Osteoblast (primary cell): ENCODE measurements around the gene BCL3. TPM values are rescaled to one million over a fixed set of nuclear protein-coding genes. Genes with fewer than 3 reads are reported as not detected.

Experiments
- DNase-seq: peaks from one replicate; pipeline ENCODE4 v3.0.0; 2011; ENCODE audit warnings: low spot score, mixed read lengths; ENCODE audit not compliant: insufficient read length; ENCODE audit errors: missing footprints
- H2AFZ ChIP-seq: 2 replicates; pipeline ENCODE4 v1.6.0; 2011; ENCODE audit warnings: mild to moderate bottlenecking, low read length
- H3K27ac ChIP-seq: 2 replicates; pipeline ENCODE4 v1.5.1; 2011; ENCODE audit warnings: mild to moderate bottlenecking, low read depth, low read length, moderate library complexity
- H3K27me3 ChIP-seq: 2 replicates; pipeline ENCODE4 v1.6.0; 2012; ENCODE audit warnings: mild to moderate bottlenecking, control low read depth, inconsistent platforms, low read length, moderate library complexity; ENCODE audit not compliant: insufficient read depth
- H3K36me3 ChIP-seq: 2 replicates; pipeline ENCODE4 v1.5.1; 2011; ENCODE audit warnings: mild to moderate bottlenecking, low read length, control low read depth, moderate library complexity; ENCODE audit not compliant: insufficient read depth
- H3K4me1 ChIP-seq: 2 replicates; pipeline ENCODE4 v1.5.1; 2011; ENCODE audit warnings: mild to moderate bottlenecking, low read length, control low read depth, moderate library complexity; ENCODE audit not compliant: insufficient read depth
- H3K4me2 ChIP-seq: 2 replicates; pipeline ENCODE4 v1.6.0; 2011; ENCODE audit warnings: mild to moderate bottlenecking, low read length; ENCODE audit not compliant: insufficient read depth
- H3K4me3 ChIP-seq: fragments of 200-600 bp; sonication (generic); 3 replicates; pipeline ENCODE4 v1.5.1; 2012; ENCODE audit warnings: mild to moderate bottlenecking, low read length, inconsistent platforms; ENCODE audit not compliant: insufficient read depth
- H3K79me2 ChIP-seq: 2 replicates; pipeline ENCODE4 v1.6.0; 2012; ENCODE audit warnings: mild to moderate bottlenecking, low read length, control low read depth, inconsistent platforms; ENCODE audit not compliant: insufficient read depth
- H3K9me3 ChIP-seq: 2 replicates; pipeline ENCODE4 v1.5.1; 2011; ENCODE audit warnings: low read depth, low read length, control low read depth
- H4K20me1 ChIP-seq: 2 replicates; pipeline ENCODE4 v1.6.0; 2012; ENCODE audit warnings: mild to moderate bottlenecking, low read length, control low read depth; ENCODE audit not compliant: insufficient read depth
- CTCF ChIP-seq: IDR thresholded peaks from 2 replicates; pipeline ENCODE4 v1.5.1; 2011; ENCODE audit warnings: mild to moderate bottlenecking, low read depth, low read length, moderate library complexity; ENCODE audit errors: extremely low read depth
- small RNA-seq: library from RNA; depleted of rRNA; stranded (forward); fragments of <200 nt; gene quantifications from one replicate; pipeline ENCODE3, GENCODE V24; 2012
- total RNA-seq: library from RNA; depleted of rRNA; stranded (reverse); fragments of >200 nt; gene quantifications from 2 replicates; pipeline ENCODE4 v1.2.3, GENCODE V29; 2012

BCL3 gene
- total RNA-seq, 1 donor: 7.2 TPM

- Histone ChIP-seq H3K9me3 (no peaks in the 10 kb centered on the region), H2AFZ (peak overlapping the region; percentile 15), H3K4me2 (peak overlapping the region; percentile 87), H4K20me1 (no peaks in the 10 kb centered on the region), H3K4me3 (peak overlapping the region; percentile 73), H3K36me3 (no peaks in the 10 kb centered on the region), H3K4me1 (peaks cover 17% of the 10 kb centered on the region), H3K79me2 (no peaks in the 10 kb centered on the region), H3K27ac (no peak overlapping the region), H3K27me3 (no peaks in the 10 kb centered on the region)
- TF ChIP-seq CTCF: peak; percentile 53
- peak; percentile 93 for DNase-seq
Observed at GRCh38 chr19:44807652-44808462, 59.3 kb downstream of the BCL3 start.

GRCh38 chr19:44808463-44809371, 60.2 kb downstream of the BCL3 start, which contains the start of gene BCAM:
TSS of gene BCAM (plus strand) at chr19:44809103. CDS start at chr19:44809125, 22 bp downstream.
- Histone ChIP-seq H4K20me1 (no peaks in the 10 kb centered on the region), H3K4me3 (peak within 1 kb of the TSS; percentile 73), H3K27me3 (no peaks in the 10 kb centered on the region), H2AFZ (peak within 1 kb of the TSS; percentile 51), H3K4me1 (peaks cover 17% of the 10 kb centered on the region), H3K79me2 (no peaks in the 10 kb centered on the region), H3K27ac (no peak within 1 kb of the TSS), H3K36me3 (no peaks in the 10 kb centered on the region), H3K4me2 (peak within 1 kb of the TSS; percentile 87), H3K9me3 (no peaks in the 10 kb centered on the region)
- no peak for TF ChIP-seq CTCF
- peak; percentile 99 for DNase-seq

Small RNA genes within 50 kb of the gene (small RNA-seq; reads per million reads assigned to genes)
- not detected for gene RF00156
- not detected for gene RF00285

Other genes starting within 250 kb of the BCL3 start
- gene ZNF180, start 248.2 kb upstream of the BCL3 start, total RNA-seq: 5.0 and 9.4 TPM in 2 replicates
- gene CEACAM20, start 219.0 kb upstream of the BCL3 start, total RNA-seq: not detected in 2 replicates
- gene IGSF23, start 135.1 kb upstream of the BCL3 start, total RNA-seq: not detected in 2 replicates
- 50.1 and 53.6 TPM in 2 replicates for gene PVR, start 104.8 kb upstream of the BCL3 start, total RNA-seq
- 0.72 and 1.2 TPM in 2 replicates for gene CEACAM19, start 77.2 kb upstream of the BCL3 start, total RNA-seq
- under 0.01 TPM in 1 of 2 replicates, not detected in the other for gene CEACAM16, start 49.6 kb upstream of the BCL3 start, total RNA-seq
- gene CBLC, start 29.2 kb downstream of the BCL3 start, total RNA-seq: not detected in 2 replicates
- 4.3 and 4.4 TPM in 2 replicates for gene BCAM, start 60.4 kb downstream of the BCL3 start, total RNA-seq
- 38.9 and 46.0 TPM in 2 replicates for gene NECTIN2, start 97.6 kb downstream of the BCL3 start, total RNA-seq
- 28.3 and 31.8 TPM in 2 replicates for gene TOMM40, start 142.5 kb downstream of the BCL3 start, total RNA-seq
- gene APOE, start 157.1 kb downstream of the BCL3 start, total RNA-seq: 44.5 and 46.6 TPM in 2 replicates
- gene APOC1, start 165.9 kb downstream of the BCL3 start, total RNA-seq: 1.2 and 1.4 TPM in 2 replicates
- not detected in 2 replicates for gene APOC4, start 193.5 kb downstream of the BCL3 start, total RNA-seq
- gene APOC2, start 197.3 kb downstream of the BCL3 start, total RNA-seq: not detected in 2 replicates
- 45.2 and 61.3 TPM in 2 replicates for gene CLPTM1, start 206.7 kb downstream of the BCL3 start, total RNA-seq